WTC11 (cell line): ENCODE results near the gene AVPR1B. TPM values are rescaled to one million over a fixed set of nuclear protein-coding genes. Genes with fewer than 3 reads are reported as not detected.

Source experiments
- ATAC-seq: fragments of 200-7000 bp; cut with Tn5 transposase; 2 replicates; pipeline ENCODE4 v1.10.0; 2021; ENCODE audit warnings: mild to moderate bottlenecking, moderate library complexity
- CTCF ChIA-PET: fragments of 300-600 bp; sonication (Branson Sonifier 250); formaldehyde crosslinking; loops from one replicate; lab custom pipeline; 2021; ENCODE audit warnings: antibody characterized with exemption; lab: Charles Lee
- POLR2A ChIA-PET: fragments of 350-600 bp; sonication (Branson Sonifier 250); formaldehyde crosslinking; loops from one replicate; lab custom pipeline; 2021; ENCODE audit warnings: antibody characterized with exemption; lab: Charles Lee
- DNase-seq: peaks from one replicate; pipeline ENCODE4 v3.0.0; 2021; ENCODE audit warnings: low spot score
- H3K27ac Mint-ChIP-seq: 2 replicates; pipeline ENCODE4 v1.8.0; 2021; ENCODE audit warnings: mixed read lengths
- H3K27me3 Mint-ChIP-seq: 2 replicates; pipeline ENCODE4 v1.8.0; 2021; ENCODE audit warnings: low read depth, mild to moderate bottlenecking, moderate library complexity, mixed read lengths
- H3K36me3 Mint-ChIP-seq: 2 replicates; pipeline ENCODE4 v1.8.0; 2021; ENCODE audit warnings: mixed read lengths
- H3K4me1 Mint-ChIP-seq: 2 replicates; pipeline ENCODE4 v1.8.0; 2022; ENCODE audit warnings: mixed read lengths
- H3K4me3 Mint-ChIP-seq: 2 replicates; pipeline ENCODE4 v1.8.0; 2021; ENCODE audit warnings: mild to moderate bottlenecking, moderate library complexity, mixed read lengths
- H3K9me3 Mint-ChIP-seq: 2 replicates; pipeline ENCODE4 v1.8.0; 2021; ENCODE audit warnings: mixed read lengths
- AR ChIP-seq: fragments of 250-450 bp; sonication (Bioruptor Pico); IDR thresholded peaks from 2 replicates; pipeline ENCODE4 v1.9.0; 2021; ENCODE audit warnings: mild to moderate bottlenecking
- CREB1 ChIP-seq: sonication (generic); formaldehyde crosslinking; IDR thresholded peaks from 2 replicates; pipeline ENCODE4 v1.8.0; 2023; ENCODE audit warnings: mild to moderate bottlenecking, missing genetic modification reagents
- E2F4 ChIP-seq: sonication (generic); formaldehyde crosslinking; IDR thresholded peaks from 2 replicates; pipeline ENCODE4 v1.8.1; 2022; ENCODE audit warnings: low read depth, mild to moderate bottlenecking, moderate library complexity, missing genetic modification reagents, borderline replicate concordance
- ELF4 ChIP-seq: sonication (generic); formaldehyde crosslinking; IDR thresholded peaks from 2 replicates; pipeline ENCODE4 v1.8.1; 2022; ENCODE audit warnings: low read depth, mild to moderate bottlenecking, moderate library complexity, missing genetic modification reagents
- ERG ChIP-seq: fragments of 250-450 bp; sonication (Bioruptor Pico); IDR thresholded peaks from 2 replicates; pipeline ENCODE4 v1.8.0; 2021; ENCODE audit warnings: mild to moderate bottlenecking
- ESRRA ChIP-seq: sonication (generic); formaldehyde crosslinking; IDR thresholded peaks from 2 replicates; pipeline ENCODE4 v1.8.1; 2022; ENCODE audit warnings: mild to moderate bottlenecking, missing genetic modification reagents, borderline replicate concordance
- FOXK1 ChIP-seq: sonication (generic); formaldehyde crosslinking; IDR thresholded peaks from 2 replicates; pipeline ENCODE4 v1.8.0; 2022; ENCODE audit warnings: mild to moderate bottlenecking, moderate library complexity, missing genetic modification reagents
- FOXP1 ChIP-seq: sonication (generic); formaldehyde crosslinking; IDR thresholded peaks from 2 replicates; pipeline ENCODE4 v1.8.0; 2022; ENCODE audit warnings: missing genetic modification reagents, mild to moderate bottlenecking, moderate library complexity, borderline replicate concordance
- JAZF1 ChIP-seq: fragments of 250-450 bp; sonication (Bioruptor Pico); IDR thresholded peaks from 2 replicates; pipeline ENCODE4 v1.9.0; 2021; ENCODE audit warnings: moderate library complexity, mild to moderate bottlenecking, inconsistent platforms
- JUN ChIP-seq: sonication (generic); formaldehyde crosslinking; IDR thresholded peaks from 2 replicates; pipeline ENCODE4 v1.8.0; 2023; ENCODE audit warnings: mild to moderate bottlenecking, missing genetic modification reagents
- MAX ChIP-seq: sonication (generic); formaldehyde crosslinking; IDR thresholded peaks from 2 replicates; pipeline ENCODE4 v1.8.0; 2022; ENCODE audit warnings: mild to moderate bottlenecking, missing genetic modification reagents
- MLX ChIP-seq: sonication (generic); formaldehyde crosslinking; IDR thresholded peaks from 2 replicates; pipeline ENCODE4 v1.8.1; 2023; ENCODE audit warnings: mild to moderate bottlenecking, missing genetic modification reagents, moderate library complexity
- NFYB ChIP-seq: sonication (generic); formaldehyde crosslinking; conservative IDR thresholded peaks from 2 replicates; pipeline ENCODE4 v1.8.0; 2022; ENCODE audit warnings: low read depth, missing genetic modification reagents
- RELA ChIP-seq: sonication (generic); formaldehyde crosslinking; IDR thresholded peaks from 2 replicates; pipeline ENCODE4 v1.8.1; 2022; ENCODE audit warnings: missing genetic modification reagents, mild to moderate bottlenecking, borderline replicate concordance
- RORB ChIP-seq: fragments of 250-450 bp; sonication (Bioruptor Pico); IDR thresholded peaks from 2 replicates; pipeline ENCODE4 v1.9.0; 2021; ENCODE audit warnings: mild to moderate bottlenecking
- SMAD3 ChIP-seq: sonication (generic); formaldehyde crosslinking; IDR thresholded peaks from 2 replicates; pipeline ENCODE4 v1.8.0; 2022; ENCODE audit warnings: missing genetic modification reagents, mild to moderate bottlenecking, borderline replicate concordance
- TCF7 ChIP-seq: sonication (generic); formaldehyde crosslinking; IDR thresholded peaks from 2 replicates; pipeline ENCODE4 v1.8.0; 2022; ENCODE audit warnings: mild to moderate bottlenecking, low read depth, missing genetic modification reagents, moderate library complexity
- USF2 ChIP-seq: sonication (generic); formaldehyde crosslinking; IDR thresholded peaks from 2 replicates; pipeline ENCODE4 v1.8.1; 2023; ENCODE audit warnings: mild to moderate bottlenecking, missing genetic modification reagents, moderate library complexity
- ZBTB21 ChIP-seq: sonication (generic); formaldehyde crosslinking; IDR thresholded peaks from 2 replicates; pipeline ENCODE4 v1.8.1; 2023; ENCODE audit warnings: mild to moderate bottlenecking, missing genetic modification reagents, borderline replicate concordance
- ZNF263 ChIP-seq: sonication (generic); formaldehyde crosslinking; IDR thresholded peaks from 2 replicates; pipeline ENCODE4 v1.8.1; 2022; ENCODE audit warnings: low read depth, mild to moderate bottlenecking, moderate library complexity, missing genetic modification reagents
- ZNF396 ChIP-seq: fragments of 250-450 bp; sonication (Bioruptor Pico); IDR thresholded peaks from 2 replicates; pipeline ENCODE4 v1.8.0; 2021; ENCODE audit warnings: mild to moderate bottlenecking, moderate library complexity, borderline replicate concordance
- ZNF416 ChIP-seq: fragments of 250-450 bp; sonication (Bioruptor Pico); IDR thresholded peaks from 2 replicates; pipeline ENCODE4 v1.9.0; 2021; ENCODE audit warnings: mild to moderate bottlenecking, inconsistent platforms
- ZNF671 ChIP-seq: fragments of 250-450 bp; sonication (Bioruptor Pico); IDR thresholded peaks from 2 replicates; pipeline ENCODE4 v1.8.0; 2021; ENCODE audit warnings: mild to moderate bottlenecking
- ZSCAN18 ChIP-seq: fragments of 250-450 bp; sonication (Bioruptor Pico); IDR thresholded peaks from 2 replicates; pipeline ENCODE4 v2.1.2; 2022; ENCODE audit warnings: mild to moderate bottlenecking, moderate library complexity
- total RNA-seq: library from RNA; stranded (reverse); gene quantifications from 3 replicates; pipeline ENCODE4 v1.2.3, GENCODE V29; 2021

The AVPR1B gene
- total RNA-seq, 1 experiment from 2014 or later: 0.68 TPM

GRCh38 chr1:206144605-206145004, 27.4 kb upstream of the AVPR1B start:
- DNase-seq (no peak), ATAC-seq (no peak)
- H3K36me3 Mint-ChIP-seq: no peaks in the 10 kb centered on the region
- no peak for TF ChIP-seq ZNF416
- H3K27ac Mint-ChIP-seq: no peak overlapping the region
- POLR2A ChIA-PET: no interaction called here
- H3K4me3 Mint-ChIP-seq: no peak overlapping the region
- peaks cover 4% of the 10 kb centered on the region; the same call in 1 of the 2 replicates for H3K27me3 Mint-ChIP-seq
- H3K9me3 Mint-ChIP-seq: peaks cover 25% of the 10 kb centered on the region
- CTCF ChIA-PET: no interaction called here
- H3K4me1 Mint-ChIP-seq: peaks cover 6% of the 10 kb centered on the region

GRCh38 chr1:206143537-206144172, 26.5 kb upstream of the AVPR1B start:
- ATAC-seq (no peak), DNase-seq (no peak)
- no peak overlapping the region for H3K27ac Mint-ChIP-seq
- H3K4me1 Mint-ChIP-seq: peaks cover 6% of the 10 kb centered on the region
- POLR2A ChIA-PET: no interaction called here
- H3K27me3 Mint-ChIP-seq: peaks cover 4% of the 10 kb centered on the region; the same call in 1 of the 2 replicates
- CTCF ChIA-PET: interaction anchor here (0.5 kb wide), 1 partner anchor 431 kb away, joined by 3 read pairs; no protein-coding TSS in a partner anchor
- H3K4me3 Mint-ChIP-seq: no peak overlapping the region
- peaks cover 25% of the 10 kb centered on the region for H3K9me3 Mint-ChIP-seq
- H3K36me3 Mint-ChIP-seq: no peaks in the 10 kb centered on the region
- TF ChIP-seq USF2 (no peak), MAX (CRISPR knock-in tag) (no peak), RORB (CRISPR knock-in tag) (no peak), TCF7 (no peak), FOXP1 (no peak), ZNF396 (CRISPR knock-in tag) (no peak), JUN (no peak), FOXK1 (CRISPR knock-in tag) (no peak), ESRRA (CRISPR knock-in tag) (no peak), RELA (CRISPR knock-in tag) (no peak), ZNF671 (CRISPR knock-in tag) (no peak), NFYB (CRISPR knock-in tag) (no peak), ERG (CRISPR knock-in tag) (no peak), CREB1 (CRISPR knock-in tag) (no peak), MLX (CRISPR knock-in tag) (no peak), SMAD3 (CRISPR knock-in tag) (no peak), ZSCAN18 (CRISPR knock-in tag) (no peak)

- H3K27me3 Mint-ChIP-seq: peaks cover 4% of the 10 kb centered on the region; the same call in 1 of the 2 replicates
- POLR2A ChIA-PET: no interaction called here
- ATAC-seq: no peak
- TF ChIP-seq ZNF263 (CRISPR knock-in tag) (no peak), JAZF1 (no peak), ELF4 (CRISPR knock-in tag) (no peak), MLX (CRISPR knock-in tag) (no peak), ZNF671 (CRISPR knock-in tag) (no peak), AR (CRISPR knock-in tag) (no peak), ZBTB21 (no peak), E2F4 (CRISPR knock-in tag) (no peak), ZNF416 (no peak)
Measured at GRCh38 chr1:206142770-206143169, 25.6 kb upstream of the AVPR1B start.

More at GRCh38 chr1:206142770-206143169, 25.6 kb upstream of the AVPR1B start:
- Mint-ChIP-seq H3K36me3 (no peaks in the 10 kb centered on the region), H3K4me3 (no peak overlapping the region), H3K9me3 (peaks cover 27% of the 10 kb centered on the region), H3K4me1 (peaks cover 6% of the 10 kb centered on the region), H3K27ac (no peak overlapping the region)
- no peak for DNase-seq
- CTCF ChIA-PET: no interaction called here
